Neuron (in vitro differentiated cells): ENCODE data around the gene IFT57.
A peak's percentile ranks its signal among the peaks of the same experiment; 100 is the strongest.
"Not testable (repeated sequence)": the region's sequence is repeated elsewhere in the genome, so short reads cannot be mapped to it uniquely, and the experiment has no call there.

Experiments
- H2AFZ ChIP-seq: one replicate; pipeline ENCODE4 v1.6.1; 2013; ENCODE audit warnings: low read depth, mild to moderate bottlenecking, inconsistent platforms, low read length, moderate library complexity
- H3K27me3 ChIP-seq: one replicate; pipeline ENCODE4 v1.6.1; 2013; ENCODE audit warnings: low read length; ENCODE audit not compliant: insufficient read depth
- H3K36me3 ChIP-seq: one replicate; pipeline ENCODE4 v1.6.1; 2013; ENCODE audit warnings: low read length; ENCODE audit not compliant: insufficient read depth
- H3K4me1 ChIP-seq: one replicate; pipeline ENCODE4 v1.6.1; 2013; ENCODE audit warnings: low read length; ENCODE audit not compliant: insufficient read depth
- H3K4me3 ChIP-seq: 2 replicates; pipeline ENCODE4 v1.5.1; 2013; ENCODE audit warnings: mild to moderate bottlenecking, low read length, moderate library complexity
- H3K9me3 ChIP-seq: one replicate; pipeline ENCODE4 v1.6.1; 2013; ENCODE audit warnings: low read length

The IFT57 gene, protein sequence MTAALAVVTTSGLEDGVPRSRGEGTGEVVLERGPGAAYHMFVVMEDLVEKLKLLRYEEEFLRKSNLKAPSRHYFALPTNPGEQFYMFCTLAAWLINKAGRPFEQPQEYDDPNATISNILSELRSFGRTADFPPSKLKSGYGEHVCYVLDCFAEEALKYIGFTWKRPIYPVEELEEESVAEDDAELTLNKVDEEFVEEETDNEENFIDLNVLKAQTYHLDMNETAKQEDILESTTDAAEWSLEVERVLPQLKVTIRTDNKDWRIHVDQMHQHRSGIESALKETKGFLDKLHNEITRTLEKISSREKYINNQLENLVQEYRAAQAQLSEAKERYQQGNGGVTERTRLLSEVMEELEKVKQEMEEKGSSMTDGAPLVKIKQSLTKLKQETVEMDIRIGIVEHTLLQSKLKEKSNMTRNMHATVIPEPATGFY

DNA sequence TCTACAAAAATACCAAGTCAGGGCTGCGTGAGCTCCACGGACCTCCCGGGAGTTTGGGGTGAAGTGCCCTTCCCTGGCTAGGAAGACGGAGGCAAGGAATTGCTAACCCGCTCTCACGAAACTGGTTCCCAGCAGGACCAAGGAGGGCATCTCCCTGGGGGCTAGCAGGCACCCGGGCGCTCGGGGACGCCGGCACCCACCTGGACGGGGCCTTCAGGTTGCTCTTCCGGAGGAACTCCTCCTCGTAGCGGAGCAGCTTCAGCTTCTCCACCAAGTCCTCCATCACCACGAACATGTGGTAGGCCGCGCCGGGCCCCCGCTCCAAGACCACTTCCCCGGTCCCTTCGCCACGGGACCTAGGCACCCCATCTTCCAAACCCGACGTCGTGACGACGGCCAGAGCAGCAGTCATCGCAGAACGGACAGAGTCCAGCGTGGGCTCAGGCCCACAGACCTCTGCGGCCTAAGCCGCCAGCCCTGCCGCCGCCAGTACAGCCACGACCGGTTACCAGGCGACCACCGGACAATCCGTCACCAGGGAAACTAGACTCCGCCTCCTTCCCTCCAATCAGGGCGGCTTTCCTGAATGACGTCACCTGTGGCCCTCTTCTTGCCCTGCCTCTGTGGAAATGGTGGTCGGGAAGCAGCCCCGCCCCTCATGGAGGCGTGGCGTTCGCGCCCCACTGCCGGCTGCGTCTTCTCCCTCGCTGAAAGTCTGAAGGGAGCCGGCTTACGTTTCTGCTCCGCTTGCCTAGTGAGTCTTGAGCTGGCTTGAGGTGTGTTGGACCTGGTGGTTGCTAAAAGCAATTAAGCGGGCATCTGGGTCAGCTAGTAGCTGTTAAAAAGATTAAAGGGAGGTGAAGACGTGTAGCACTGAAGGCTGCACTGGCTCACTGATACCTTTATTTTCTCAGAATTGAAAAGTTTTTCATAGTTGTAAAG, at the start of gene IFT57:
Gene IFT57 (minus strand): TSS at position 514 of the 942 bp plus-strand sequence. CDS start 102 bp downstream, at position 412.
- Histone ChIP-seq H2AFZ (peak within 1 kb of the TSS; percentile 75), H3K9me3 (no peaks in the 10 kb centered on the region), H3K4me3 (peak within 1 kb of the TSS; percentile 75), H3K36me3 (peaks cover 9% of the 10 kb centered on the region), H3K27me3 (no peaks in the 10 kb centered on the region), H3K4me1 (peaks cover 25% of the 10 kb centered on the region)

DNA sequence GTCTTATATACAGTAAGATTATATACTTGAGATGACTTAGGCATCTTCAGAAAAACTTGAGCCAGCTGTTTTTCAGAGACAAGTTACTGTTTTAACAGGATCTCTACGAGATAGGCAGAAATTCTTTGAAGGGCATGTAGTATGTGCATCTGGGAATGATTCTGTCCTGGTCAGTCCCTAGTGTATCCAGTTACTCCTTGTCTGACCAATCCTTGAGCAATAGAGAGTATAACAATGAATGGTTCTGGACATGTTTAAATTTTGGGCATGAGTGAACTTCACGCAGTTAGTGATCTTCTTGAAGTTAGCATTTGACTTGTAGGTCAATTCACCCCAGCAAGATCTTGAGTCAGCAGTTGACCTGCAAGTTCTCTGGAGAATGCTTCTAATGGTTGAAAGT, 49.4 kb upstream of the IFT57 start:
- Histone ChIP-seq H3K36me3 (no peaks in the 10 kb centered on the region), H3K27me3 (no peaks in the 10 kb centered on the region), H3K9me3 (no peaks in the 10 kb centered on the region), H3K4me1 (no peaks in the 10 kb centered on the region), H2AFZ (no peak overlapping the region), H3K4me3 (no peak overlapping the region)

DNA sequence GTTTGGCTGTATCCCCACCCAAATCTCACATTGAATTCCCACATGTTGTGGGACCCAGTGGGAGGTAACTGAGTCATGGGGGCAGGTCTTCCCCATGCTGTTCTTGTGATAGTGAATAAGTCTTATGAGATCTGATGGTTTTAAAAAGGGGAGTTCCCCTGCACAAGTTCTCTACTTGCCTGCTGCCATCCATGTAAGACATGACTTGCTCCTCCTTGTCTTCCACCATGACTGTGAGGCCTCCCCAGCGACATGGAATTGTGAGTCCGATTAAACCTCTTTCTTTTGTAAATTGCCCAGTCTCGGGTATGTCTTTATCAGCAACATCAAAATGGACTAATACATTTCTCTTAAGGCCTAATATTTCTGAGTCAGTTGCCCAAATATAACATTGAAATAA, 46.0 kb upstream of the IFT57 start:
- not testable (repeated sequence) for H3K4me3 ChIP-seq, H3K36me3 ChIP-seq, H3K9me3 ChIP-seq, H3K4me1 ChIP-seq, H2AFZ ChIP-seq, H3K27me3 ChIP-seq

DNA sequence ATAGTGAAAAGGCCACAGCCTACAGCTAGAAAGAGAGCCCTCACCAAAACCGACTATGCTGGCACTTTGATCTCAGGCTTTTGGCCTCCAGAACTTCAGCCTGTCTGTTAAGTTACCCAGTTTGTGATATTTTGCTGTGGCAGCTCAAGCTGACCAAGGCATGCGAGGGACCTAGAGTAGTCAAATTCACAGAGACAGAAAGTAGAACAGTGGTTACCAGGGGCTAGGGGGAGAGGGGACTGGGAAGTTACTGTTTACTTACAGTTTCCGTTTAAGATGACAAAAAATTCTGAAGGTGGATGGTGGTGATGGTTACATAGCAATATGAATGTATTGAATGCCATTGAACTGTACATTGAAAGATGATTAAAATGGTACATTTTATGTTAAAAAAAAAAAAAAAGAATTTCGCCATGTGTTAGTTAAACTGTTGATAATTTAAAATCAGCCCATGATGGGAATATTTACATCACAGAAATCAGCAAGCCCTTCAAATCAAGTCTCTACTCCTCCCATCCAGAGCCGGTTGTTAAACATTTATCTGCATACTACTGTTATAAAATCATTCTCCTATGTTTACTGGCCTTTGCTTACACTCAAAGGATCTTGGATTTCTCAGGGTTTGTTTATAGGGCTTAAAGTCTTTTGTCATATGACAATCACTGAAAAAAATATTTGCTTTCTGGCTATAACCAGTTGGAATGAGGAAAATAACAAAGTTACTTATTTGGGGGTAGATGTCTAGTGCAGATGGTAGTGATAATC, 42.5 kb upstream of the IFT57 start:
- H3K4me3 ChIP-seq, H3K36me3 ChIP-seq, H2AFZ ChIP-seq: not testable (repeated sequence)

DNA sequence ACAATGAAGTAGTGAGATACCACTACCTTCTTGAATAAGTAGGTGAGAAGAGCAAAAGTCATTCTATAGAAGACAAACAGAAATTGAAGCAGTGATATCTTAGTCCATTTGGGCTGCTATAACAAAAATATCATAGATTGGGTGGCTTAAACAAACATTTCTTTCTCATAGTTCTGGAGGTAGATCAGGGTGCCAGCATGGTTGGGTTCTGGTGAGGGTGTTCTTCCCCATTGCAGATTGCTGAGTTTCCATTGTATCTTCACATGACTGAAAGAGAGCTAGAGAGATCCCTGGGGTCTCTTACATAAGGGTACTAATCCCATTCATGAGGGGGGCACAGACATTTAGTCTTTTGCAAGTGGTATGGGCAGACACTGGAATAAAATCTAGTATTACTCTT, 32.9 kb upstream of the IFT57 start:
- Histone ChIP-seq H2AFZ (no peak overlapping the region), H3K27me3 (no peaks in the 10 kb centered on the region), H3K9me3 (no peaks in the 10 kb centered on the region), H3K36me3 (no peaks in the 10 kb centered on the region), H3K4me1 (no peaks in the 10 kb centered on the region), H3K4me3 (no peak overlapping the region)

More for the DNA sequence above, 42.5 kb upstream of the IFT57 start:
- not testable (repeated sequence) for H3K27me3 ChIP-seq, H3K4me1 ChIP-seq, H3K9me3 ChIP-seq

DNA sequence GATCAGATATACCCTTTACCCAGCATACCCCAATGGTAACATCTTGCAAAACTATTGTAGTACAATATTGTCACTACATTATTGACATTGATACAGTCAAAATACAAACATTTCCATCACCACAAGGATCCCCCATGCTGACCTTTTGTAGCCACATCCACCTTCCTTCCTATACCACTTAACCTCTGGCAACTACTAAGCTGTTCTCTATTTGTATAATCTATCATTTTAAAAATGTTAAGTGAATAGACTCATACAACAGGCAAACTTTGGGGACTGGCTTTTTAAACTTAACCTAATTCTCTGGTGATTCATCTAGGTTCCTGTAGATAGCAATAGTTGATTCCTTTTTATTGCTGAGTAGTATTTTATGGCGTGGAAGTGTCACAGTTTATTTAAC, 29.6 kb upstream of the IFT57 start:
- Histone ChIP-seq H3K27me3 (no peaks in the 10 kb centered on the region), H2AFZ (no peak overlapping the region), H3K36me3 (no peaks in the 10 kb centered on the region), H3K4me3 (no peak overlapping the region), H3K4me1 (no peaks in the 10 kb centered on the region), H3K9me3 (no peaks in the 10 kb centered on the region)

DNA sequence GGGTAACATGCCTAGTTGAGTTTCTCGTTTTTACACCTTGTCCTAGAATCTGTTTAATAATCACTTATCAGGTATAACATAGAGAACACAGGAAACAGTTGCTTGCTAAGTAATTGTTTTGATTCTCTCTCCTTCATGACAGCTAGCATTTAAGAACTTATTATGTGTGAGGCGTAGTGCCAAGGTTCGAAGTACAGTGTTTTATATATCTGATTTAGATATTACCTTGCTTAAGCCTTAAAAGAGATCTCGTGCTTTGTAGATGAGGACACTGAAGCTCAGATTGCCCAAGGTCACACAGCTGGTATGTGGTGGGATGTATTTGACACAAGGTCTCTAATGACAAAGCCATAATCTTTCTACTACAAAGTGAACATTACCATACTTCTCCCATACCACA, 29.0 kb upstream of the IFT57 start:
- no peak overlapping the region for H3K4me3 ChIP-seq
- H2AFZ ChIP-seq = no peak overlapping the region
- no peaks in the 10 kb centered on the region for H3K36me3 ChIP-seq
- H3K27me3 ChIP-seq = no peaks in the 10 kb centered on the region
- H3K9me3 ChIP-seq = no peaks in the 10 kb centered on the region
- H3K4me1 ChIP-seq = no peaks in the 10 kb centered on the region

DNA sequence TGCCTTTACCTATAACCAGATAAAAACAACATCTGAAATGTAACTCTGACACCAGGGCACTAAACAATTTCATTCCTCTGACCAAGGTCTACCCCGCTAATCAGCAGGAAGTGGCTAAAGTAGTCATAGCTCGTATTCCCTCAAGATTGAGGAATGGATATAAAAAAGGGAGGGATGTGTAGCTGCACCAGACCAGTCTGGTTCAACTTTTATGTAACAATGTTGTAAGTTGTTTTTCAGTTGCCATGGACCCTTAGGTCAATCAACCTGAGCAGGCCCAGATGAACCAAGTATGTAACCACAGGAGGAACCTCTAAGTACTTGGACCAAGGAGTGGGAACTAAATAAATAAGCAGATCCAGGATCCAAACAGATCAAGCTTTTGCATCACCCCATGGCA, 28.4 kb upstream of the IFT57 start:
- Histone ChIP-seq H3K9me3 (no peaks in the 10 kb centered on the region), H2AFZ (no peak overlapping the region), H3K4me1 (no peaks in the 10 kb centered on the region), H3K36me3 (no peaks in the 10 kb centered on the region), H3K27me3 (no peaks in the 10 kb centered on the region), H3K4me3 (no peak overlapping the region)

DNA sequence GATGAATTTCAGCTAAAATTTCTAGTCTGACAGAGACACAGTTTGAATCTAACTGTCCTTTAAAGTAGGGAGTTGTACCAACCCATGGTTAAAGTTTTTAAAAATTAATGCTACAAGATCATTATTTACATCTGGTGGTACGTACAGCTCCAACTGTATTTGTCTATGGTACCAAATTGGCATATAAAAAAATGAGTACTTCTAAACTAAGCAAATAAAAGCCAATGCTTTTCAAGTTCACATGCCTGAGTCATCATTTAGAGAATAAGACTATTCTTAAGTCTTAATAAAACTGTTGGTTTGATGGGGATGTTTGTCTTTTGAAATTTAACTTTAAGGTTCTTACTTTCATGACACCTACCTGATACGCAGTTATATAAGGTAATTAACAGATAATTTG, 21.0 kb upstream of the IFT57 start:
- no peaks in the 10 kb centered on the region for H3K36me3 ChIP-seq
- no peaks in the 10 kb centered on the region for H3K9me3 ChIP-seq
- no peak overlapping the region for H3K4me3 ChIP-seq
- no peaks in the 10 kb centered on the region for H3K27me3 ChIP-seq
- no peak overlapping the region for H2AFZ ChIP-seq
- peaks cover 8% of the 10 kb centered on the region for H3K4me1 ChIP-seq

DNA sequence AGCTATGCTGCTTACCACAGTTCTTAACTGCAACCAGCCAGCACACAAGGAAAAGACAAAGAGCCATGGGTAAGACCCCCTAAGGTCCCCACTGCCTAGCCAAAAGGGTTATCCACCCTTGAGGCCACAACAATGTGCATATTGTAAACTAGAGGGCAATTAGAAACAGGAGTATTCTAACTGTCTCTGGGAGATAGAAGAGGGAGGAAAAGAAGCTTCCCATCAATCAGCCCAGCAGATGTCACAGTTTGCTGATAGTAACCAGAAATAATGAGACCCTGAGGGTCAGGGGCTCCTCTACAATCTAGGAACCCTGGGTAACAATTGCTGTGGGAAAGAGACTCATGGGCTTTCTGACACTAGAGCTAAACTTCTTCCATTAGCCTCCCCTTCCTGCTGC, 20.6 kb upstream of the IFT57 start:
- Histone ChIP-seq H2AFZ (no peak overlapping the region), H3K4me1 (peaks cover 8% of the 10 kb centered on the region), H3K36me3 (no peaks in the 10 kb centered on the region), H3K27me3 (no peaks in the 10 kb centered on the region), H3K4me3 (no peak overlapping the region), H3K9me3 (no peaks in the 10 kb centered on the region)

DNA sequence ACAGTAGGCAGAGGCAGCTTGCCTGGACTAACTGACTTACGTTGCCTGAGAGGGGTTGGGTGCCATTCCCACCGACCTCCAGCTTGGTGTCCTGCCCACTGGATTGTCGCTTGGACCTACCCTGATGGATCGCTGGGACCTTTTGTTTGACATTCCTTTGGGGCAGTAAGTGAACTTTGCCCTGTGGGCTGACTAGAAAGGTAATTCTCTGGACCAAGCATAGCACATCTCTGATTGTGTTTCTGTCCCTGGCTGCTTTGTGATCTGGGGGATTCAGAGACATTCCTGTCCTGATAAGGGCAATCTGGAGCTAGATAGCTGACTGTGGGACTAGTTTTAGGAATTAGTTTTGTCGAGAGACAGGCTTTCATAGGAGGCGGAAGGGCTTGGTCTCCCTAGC, 19.5 kb upstream of the IFT57 start:
- Histone ChIP-seq H2AFZ (no peak overlapping the region), H3K36me3 (no peaks in the 10 kb centered on the region), H3K27me3 (no peaks in the 10 kb centered on the region), H3K4me3 (no peak overlapping the region), H3K4me1 (peaks cover 8% of the 10 kb centered on the region), H3K9me3 (no peaks in the 10 kb centered on the region)

DNA sequence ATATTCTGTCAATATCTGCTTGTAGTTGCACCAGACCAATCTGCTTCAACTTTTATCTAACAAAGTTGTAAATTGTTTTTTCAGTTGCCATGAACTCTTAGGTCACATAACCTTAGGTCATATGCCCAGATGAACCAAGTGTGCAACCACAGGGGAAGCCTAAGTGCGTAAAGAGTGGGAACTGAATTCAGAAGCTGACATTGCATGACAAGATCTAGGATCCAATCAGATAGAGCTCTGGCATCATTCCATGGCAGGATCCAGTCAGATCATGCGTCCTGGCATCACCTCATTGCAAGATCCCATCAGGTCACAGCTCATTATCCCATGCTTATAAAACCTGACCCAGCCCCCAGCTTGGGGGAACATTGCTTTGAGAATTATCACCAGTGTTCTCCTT, 18.9 kb upstream of the IFT57 start:
- H3K9me3 ChIP-seq = no peaks in the 10 kb centered on the region
- no peaks in the 10 kb centered on the region for H3K36me3 ChIP-seq
- no peak overlapping the region for H3K4me3 ChIP-seq
- H2AFZ ChIP-seq = no peak overlapping the region
- peaks cover 8% of the 10 kb centered on the region for H3K4me1 ChIP-seq
- no peaks in the 10 kb centered on the region for H3K27me3 ChIP-seq

DNA sequence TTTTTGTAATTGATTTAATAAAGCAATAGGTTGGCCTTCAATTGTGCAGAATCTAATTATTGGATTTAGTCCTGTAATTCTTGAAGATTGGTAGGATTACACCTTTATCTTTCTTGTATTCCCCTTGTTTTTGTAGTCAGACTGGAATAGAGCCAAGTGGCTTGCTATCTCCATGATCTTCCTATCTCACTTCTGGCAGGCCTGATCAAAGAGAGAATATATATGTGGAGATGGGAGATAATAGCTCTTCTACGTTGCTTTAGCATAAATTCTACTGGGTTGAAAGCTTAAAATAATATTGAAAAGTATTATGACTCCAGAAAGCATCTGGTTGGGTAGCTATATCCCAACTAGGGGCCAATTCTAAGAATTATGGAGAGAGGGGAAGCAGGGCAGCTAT, 16.9 kb upstream of the IFT57 start:
- peaks cover 8% of the 10 kb centered on the region for H3K4me1 ChIP-seq
- H2AFZ ChIP-seq = no peak overlapping the region
- no peak overlapping the region for H3K4me3 ChIP-seq
- no peaks in the 10 kb centered on the region for H3K27me3 ChIP-seq
- no peaks in the 10 kb centered on the region for H3K36me3 ChIP-seq
- H3K9me3 ChIP-seq = no peaks in the 10 kb centered on the region
